ENCODE results near the gene GLB1L3. TPM values are rescaled to one million over a fixed set of nuclear protein-coding genes. Genes with fewer than 3 reads are reported as not detected.
A peak's percentile ranks its signal among the peaks of the same experiment; 100 is the strongest.

The GLB1L3 gene
- total and polyA plus RNA-seq, 10 donors: 0.13 to 0.25 (median 0.21) TPM; not detected in 4

DNA sequence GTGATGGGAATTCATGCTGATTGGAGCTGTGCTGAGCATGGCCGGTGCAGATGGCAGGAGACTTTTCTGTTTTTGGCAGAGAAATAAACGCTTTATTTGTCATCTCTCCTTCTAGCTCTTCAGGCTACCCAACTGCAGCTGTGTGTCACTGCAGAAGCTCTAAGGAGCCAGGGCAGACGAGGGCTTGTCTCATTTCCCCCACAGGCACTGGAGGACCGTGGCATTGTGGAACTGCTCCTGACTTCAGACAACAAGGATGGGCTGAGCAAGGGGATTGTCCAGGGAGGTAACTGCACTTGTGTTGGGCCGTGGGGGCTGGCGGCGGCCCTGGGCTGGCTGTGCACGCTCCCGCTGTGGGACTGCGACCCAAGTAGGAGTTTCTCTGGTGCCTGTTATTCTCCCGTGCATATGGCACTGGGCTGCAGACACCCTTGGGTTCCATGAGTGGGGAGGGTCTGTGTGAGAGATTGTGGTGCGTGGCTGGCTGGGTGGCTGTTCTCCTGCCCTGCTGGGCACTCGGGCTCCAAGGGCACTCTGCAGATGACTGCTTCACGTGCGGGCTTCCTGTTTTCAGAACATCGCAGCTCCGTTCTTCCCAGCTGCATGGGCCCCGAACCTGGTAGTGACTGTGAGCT is 82.8 kb downstream of the GLB1L3 start:
- WGBS, 5 donors: 82 to 94% (median 89%) methylated on average over 15 to 18 of the region's 18 CpGs
- H3K27ac ChIP-seq: no peak overlapping the region
- TF ChIP-seq POLR2AphosphoS5 (IDR thresholded peaks at IDR 0.05): no peak
- TF ChIP-seq, protein P1, sequence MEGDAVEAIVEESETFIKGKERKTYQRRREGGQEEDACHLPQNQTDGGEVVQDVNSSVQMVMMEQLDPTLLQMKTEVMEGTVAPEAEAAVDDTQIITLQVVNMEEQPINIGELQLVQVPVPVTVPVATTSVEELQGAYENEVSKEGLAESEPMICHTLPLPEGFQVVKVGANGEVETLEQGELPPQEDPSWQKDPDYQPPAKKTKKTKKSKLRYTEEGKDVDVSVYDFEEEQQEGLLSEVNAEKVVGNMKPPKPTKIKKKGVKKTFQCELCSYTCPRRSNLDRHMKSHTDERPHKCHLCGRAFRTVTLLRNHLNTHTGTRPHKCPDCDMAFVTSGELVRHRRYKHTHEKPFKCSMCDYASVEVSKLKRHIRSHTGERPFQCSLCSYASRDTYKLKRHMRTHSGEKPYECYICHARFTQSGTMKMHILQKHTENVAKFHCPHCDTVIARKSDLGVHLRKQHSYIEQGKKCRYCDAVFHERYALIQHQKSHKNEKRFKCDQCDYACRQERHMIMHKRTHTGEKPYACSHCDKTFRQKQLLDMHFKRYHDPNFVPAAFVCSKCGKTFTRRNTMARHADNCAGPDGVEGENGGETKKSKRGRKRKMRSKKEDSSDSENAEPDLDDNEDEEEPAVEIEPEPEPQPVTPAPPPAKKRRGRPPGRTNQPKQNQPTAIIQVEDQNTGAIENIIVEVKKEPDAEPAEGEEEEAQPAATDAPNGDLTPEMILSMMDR (IDR thresholded peaks at IDR 0.05 in 8 of 11, conservative IDR thresholded peaks at IDR 0.05 in 3 of 11): no peak
- no peak for TF ChIP-seq POLR2A (IDR thresholded peaks at IDR 0.05)
- peaks cover 0 to 38% (median 0%) of the 10 kb centered on the region in 7 donors for H3K27me3 ChIP-seq (replicated peaks in 1 of 7)
- DNase-seq: no peak
- H3K9me3 ChIP-seq: peaks cover 0 to 1% (median 0%) of the 10 kb centered on the region in 8 donors
- intact Hi-C loops (cut with DNase I; ENCODE audit: low total_unique reads): no loop called here
- no peak overlapping the region for H3K4me3 ChIP-seq
- no peaks in the 10 kb centered on the region for H3K36me3 ChIP-seq
- peaks cover 0 to 10% (median 9%) of the 10 kb centered on the region in 6 donors for H3K4me1 ChIP-seq

DNA sequence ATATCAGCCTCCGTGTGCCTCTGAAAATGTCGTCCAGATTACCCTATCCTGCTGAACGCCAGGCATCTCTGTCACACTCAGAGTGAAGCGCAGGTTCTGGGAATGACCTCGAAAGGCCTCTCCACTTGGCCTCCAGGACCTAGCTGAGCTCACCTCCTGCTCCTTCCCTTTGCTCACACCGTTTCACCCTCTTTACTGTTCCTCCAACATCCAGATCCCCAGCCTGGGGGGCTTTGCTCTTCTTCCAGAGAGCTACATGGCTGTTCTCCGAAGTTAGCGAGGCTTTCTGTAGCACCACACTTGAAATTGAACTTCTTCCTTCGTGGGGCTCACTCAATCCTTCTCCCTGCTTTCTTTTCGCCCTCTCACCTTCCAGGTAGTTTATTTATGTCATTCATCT is 83.5 kb downstream of the GLB1L3 start:
- WGBS, 5 donors: 76 to 92% (median 89%) methylated on average over 10 of the region's 10 CpGs
- Histone ChIP-seq H3K27ac (no peak overlapping the region), H3K36me3 (no peaks in the 10 kb centered on the region), H3K27me3 (replicated peaks in 1 of 7) (peaks cover 0 to 38% (median 0%) of the 10 kb centered on the region in 7 donors), H3K9me3 (no peaks in the 10 kb centered on the region), H3K4me1 (peaks cover 0 to 10% (median 9%) of the 10 kb centered on the region in 6 donors), H3K4me3 (no peak overlapping the region)
- DNase-seq: peak; percentile 25
- intact Hi-C loops (cut with DNase I; ENCODE audit: low total_unique reads): no loop called here
- TF ChIP-seq, protein P1 (IDR thresholded peaks at IDR 0.05 in 8 of 11, conservative IDR thresholded peaks at IDR 0.05 in 3 of 11): no peak
- TF ChIP-seq POLR2AphosphoS5 (IDR thresholded peaks at IDR 0.05) (no peak), POLR2A (IDR thresholded peaks at IDR 0.05) (no peak)

DNA sequence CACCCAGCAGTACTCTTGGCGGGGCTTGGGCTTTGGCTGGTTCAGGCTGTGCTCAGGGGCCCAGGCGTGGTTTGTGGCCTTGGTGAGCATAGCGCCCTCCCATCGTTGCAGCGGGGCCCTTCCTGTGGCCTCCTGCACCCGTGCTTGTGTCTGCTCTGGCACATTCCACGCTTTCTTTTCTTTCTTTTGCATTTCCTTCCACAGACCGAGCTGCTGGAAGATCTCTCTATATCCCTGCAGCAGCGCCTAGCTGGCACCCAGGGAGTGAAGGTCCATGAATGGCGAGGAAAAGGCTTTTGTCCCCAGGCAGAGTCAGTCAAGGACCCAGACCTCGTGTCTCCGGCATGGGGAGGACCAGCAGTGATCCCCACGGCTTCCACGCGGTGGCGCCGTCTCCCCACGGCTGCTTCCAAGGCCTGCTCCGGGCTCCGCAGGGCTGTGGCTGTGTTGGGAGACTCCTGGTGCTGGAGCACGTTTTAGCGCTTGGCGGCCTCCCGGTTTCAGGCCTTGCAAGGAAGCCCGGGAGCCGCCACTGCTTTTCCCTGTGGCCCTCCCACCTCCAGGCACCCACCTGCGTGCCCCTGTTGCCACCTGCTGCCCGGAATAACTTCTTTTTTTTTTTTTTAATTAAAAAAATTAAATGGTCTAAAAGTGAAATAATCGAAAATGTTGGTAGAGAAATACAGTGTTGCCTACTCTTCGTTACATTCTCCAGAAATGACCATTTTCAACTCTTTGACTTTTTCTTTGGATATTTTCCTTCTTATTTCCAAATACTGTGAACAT is 84.1 kb downstream of the GLB1L3 start:
- intact Hi-C loops (cut with DNase I; ENCODE audit: low total_unique reads): no loop called here
- peak overlapping the region in 1 of 8 donors; percentile 21 for H3K4me3 ChIP-seq
- H3K4me1 ChIP-seq: peaks cover 0 to 10% (median 9%) of the 10 kb centered on the region in 6 donors
- TF ChIP-seq, protein P1 (IDR thresholded peaks at IDR 0.05 in 8 of 11, conservative IDR thresholded peaks at IDR 0.05 in 3 of 11): peak; percentile 65 to 89 (median 82)
- TF ChIP-seq POLR2AphosphoS5 (IDR thresholded peaks at IDR 0.05) (peak in 2 of 3 donors; percentile 38 to 58), POLR2A (IDR thresholded peaks at IDR 0.05) (no peak)
- H3K27me3 ChIP-seq (replicated peaks in 1 of 7): peaks cover 0 to 42% (median 0%) of the 10 kb centered on the region in 7 donors
- peak; percentile 89 for DNase-seq
- H3K36me3 ChIP-seq: no peaks in the 10 kb centered on the region
- 14 to 17% (median 16%) methylated on average over 30 of the region's 30 CpGs for WGBS, 5 donors
- H3K9me3 ChIP-seq: no peaks in the 10 kb centered on the region
- no peak overlapping the region for H3K27ac ChIP-seq

DNA sequence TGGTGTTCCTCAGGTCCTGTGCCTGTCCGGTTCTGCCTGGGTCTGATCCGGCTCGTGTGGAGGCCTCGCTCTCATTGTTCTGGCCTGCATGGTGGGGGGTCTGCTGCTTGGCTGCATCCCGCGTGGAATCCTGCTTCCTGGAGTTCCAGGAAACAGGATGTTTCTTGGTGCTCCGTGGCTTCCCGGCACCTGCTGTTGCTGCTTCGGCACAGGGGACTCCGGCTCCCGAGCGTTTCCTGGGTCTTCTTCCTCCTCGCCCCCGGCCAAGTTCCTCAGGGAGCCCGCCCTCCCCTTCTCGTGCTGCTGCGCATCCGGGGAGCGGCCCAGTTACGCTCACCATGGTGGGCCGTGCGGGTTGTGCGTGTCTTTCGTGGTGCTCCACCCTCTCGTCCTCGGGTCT is 85.5 kb downstream of the GLB1L3 start:
- TF ChIP-seq POLR2A (IDR thresholded peaks at IDR 0.05) (no peak), POLR2AphosphoS5 (IDR thresholded peaks at IDR 0.05) (no peak)
- TF ChIP-seq, protein P1 (IDR thresholded peaks at IDR 0.05 in 8 of 11, conservative IDR thresholded peaks at IDR 0.05 in 3 of 11): no peak
- WGBS, 5 donors: 67 to 78% (median 71%) methylated on average over 26 of the region's 26 CpGs
- DNase-seq: peak; percentile 66

More for the DNA sequence above, 85.5 kb downstream of the GLB1L3 start:
- Histone ChIP-seq H3K36me3 (no peaks in the 10 kb centered on the region), H3K4me3 (no peak overlapping the region), H3K27me3 (replicated peaks in 1 of 7) (peaks cover 0 to 45% (median 0%) of the 10 kb centered on the region in 7 donors), H3K9me3 (no peaks in the 10 kb centered on the region), H3K4me1 (peaks cover 0 to 10% (median 9%) of the 10 kb centered on the region in 6 donors), H3K27ac (no peak overlapping the region)
- intact Hi-C loops (cut with DNase I; ENCODE audit: low total_unique reads): no loop called here

All from spleen (tissue), 11 donors.